ENCODE results near the gene NXPH3. TPM values are rescaled to one million over a fixed set of nuclear protein-coding genes. Genes with fewer than 3 reads are reported as not detected.
A peak's percentile ranks its signal among the peaks of the same experiment; 100 is the strongest.

The NXPH3 gene
- total and polyA plus RNA-seq, 10 of the 15 experiments (the other 5 are each of a cell fraction or from before 2014, with no cell fraction given): 0.08 to 0.35 (median 0.12) TPM; not detected in 2

DNA sequence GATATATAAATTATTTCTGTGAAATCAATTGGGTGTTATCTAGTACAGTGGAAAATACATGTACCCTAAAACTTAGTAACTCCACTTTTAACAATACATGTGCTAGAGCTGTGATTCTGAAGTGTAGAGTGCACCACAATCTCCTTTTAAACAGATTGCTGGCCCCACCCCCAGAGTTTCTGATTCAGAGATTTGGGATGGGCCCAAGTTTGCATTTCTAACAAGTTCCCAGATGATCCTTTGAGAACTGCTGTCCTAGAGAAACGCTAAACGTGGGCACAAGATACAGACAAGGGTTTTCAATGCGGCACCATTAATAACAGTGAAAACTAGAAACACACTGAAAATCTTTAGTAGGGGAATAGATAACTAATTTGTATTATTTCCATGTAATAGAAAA, 49.2 kb downstream of the NXPH3 start (continued):
- no peak for TF ChIP-seq SUZ12 (IDR thresholded peaks at IDR 0.05; ENCODE audit: unreplicated experiment)
- TF ChIP-seq POLR2AphosphoS2 (IDR thresholded peaks at IDR 0.05; ENCODE audit: low read depth, low read length): no peak

DNA sequence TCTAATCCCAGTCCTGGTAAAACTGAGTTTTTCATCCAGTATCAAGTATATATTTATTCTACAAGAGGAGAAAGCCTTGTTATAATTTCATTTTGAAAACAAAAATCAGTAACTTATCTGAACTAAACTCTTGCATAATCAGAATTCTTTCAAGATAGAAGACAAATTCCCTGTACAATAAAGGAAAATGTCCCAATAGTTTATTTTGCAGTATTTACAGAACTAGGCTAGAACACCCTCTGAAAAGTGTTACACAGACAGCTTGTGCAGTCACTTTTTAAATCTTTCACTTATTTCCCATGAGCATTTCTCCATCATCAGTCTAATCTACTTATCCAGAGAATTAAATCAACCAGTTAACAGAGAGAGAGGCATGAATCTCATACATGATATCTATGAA, 53.8 kb downstream of the NXPH3 start:
- TF ChIP-seq RCOR1 (conservative IDR thresholded peaks at IDR 0.05; ENCODE audit: low read depth, low read length) (no peak), RB1 (IDR thresholded peaks at IDR 0.05; ENCODE audit: borderline replicate concordance) (no peak), LARP7 (IDR thresholded peaks at IDR 0.05) (no peak)
- TF ChIP-seq, protein P1, sequence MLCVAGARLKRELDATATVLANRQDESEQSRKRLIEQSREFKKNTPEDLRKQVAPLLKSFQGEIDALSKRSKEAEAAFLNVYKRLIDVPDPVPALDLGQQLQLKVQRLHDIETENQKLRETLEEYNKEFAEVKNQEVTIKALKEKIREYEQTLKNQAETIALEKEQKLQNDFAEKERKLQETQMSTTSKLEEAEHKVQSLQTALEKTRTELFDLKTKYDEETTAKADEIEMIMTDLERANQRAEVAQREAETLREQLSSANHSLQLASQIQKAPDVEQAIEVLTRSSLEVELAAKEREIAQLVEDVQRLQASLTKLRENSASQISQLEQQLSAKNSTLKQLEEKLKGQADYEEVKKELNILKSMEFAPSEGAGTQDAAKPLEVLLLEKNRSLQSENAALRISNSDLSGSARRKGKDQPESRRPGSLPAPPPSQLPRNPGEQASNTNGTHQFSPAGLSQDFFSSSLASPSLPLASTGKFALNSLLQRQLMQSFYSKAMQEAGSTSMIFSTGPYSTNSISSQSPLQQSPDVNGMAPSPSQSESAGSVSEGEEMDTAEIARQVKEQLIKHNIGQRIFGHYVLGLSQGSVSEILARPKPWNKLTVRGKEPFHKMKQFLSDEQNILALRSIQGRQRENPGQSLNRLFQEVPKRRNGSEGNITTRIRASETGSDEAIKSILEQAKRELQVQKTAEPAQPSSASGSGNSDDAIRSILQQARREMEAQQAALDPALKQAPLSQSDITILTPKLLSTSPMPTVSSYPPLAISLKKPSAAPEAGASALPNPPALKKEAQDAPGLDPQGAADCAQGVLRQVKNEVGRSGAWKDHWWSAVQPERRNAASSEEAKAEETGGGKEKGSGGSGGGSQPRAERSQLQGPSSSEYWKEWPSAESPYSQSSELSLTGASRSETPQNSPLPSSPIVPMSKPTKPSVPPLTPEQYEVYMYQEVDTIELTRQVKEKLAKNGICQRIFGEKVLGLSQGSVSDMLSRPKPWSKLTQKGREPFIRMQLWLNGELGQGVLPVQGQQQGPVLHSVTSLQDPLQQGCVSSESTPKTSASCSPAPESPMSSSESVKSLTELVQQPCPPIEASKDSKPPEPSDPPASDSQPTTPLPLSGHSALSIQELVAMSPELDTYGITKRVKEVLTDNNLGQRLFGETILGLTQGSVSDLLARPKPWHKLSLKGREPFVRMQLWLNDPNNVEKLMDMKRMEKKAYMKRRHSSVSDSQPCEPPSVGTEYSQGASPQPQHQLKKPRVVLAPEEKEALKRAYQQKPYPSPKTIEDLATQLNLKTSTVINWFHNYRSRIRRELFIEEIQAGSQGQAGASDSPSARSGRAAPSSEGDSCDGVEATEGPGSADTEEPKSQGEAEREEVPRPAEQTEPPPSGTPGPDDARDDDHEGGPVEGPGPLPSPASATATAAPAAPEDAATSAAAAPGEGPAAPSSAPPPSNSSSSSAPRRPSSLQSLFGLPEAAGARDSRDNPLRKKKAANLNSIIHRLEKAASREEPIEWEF (IDR thresholded peaks at IDR 0.05; ENCODE audit: insufficient replicate concordance, low read depth, low read length): no peak
- ATAC-seq (no peak), DNase-seq (ENCODE audit: low read depth, low spot score) (no peak), FAIRE-seq (no peak)
- Histone ChIP-seq H3K27me3 (replicated peaks in 1 of 2; ENCODE audit: control insufficient read depth in 2 of 2, insufficient read depth in 2 of 2, low read length in 1 of 2) (no peaks in the 10 kb centered on the region), H3K4me2 (ENCODE audit: control insufficient read depth, insufficient read depth) (no peak overlapping the region; the same call in 1 of the 2 replicates), H3K4me1 (ENCODE audit: control insufficient read depth, insufficient read depth, low read length) (no peaks in the 10 kb centered on the region), H3K9me3 (replicated peaks; ENCODE audit: control insufficient read depth, insufficient read depth, low read length) (no peaks in the 10 kb centered on the region), H3K36me3 (ENCODE audit: control insufficient read depth in 2 of 2, insufficient read depth in 2 of 2, low read length in 1 of 2) (0 out of 4 replicates have a peak, but pooled peaks cover 0 to 4% of the 10 kb centered on the region in 2 experiments), H3K27ac (ENCODE audit: control insufficient read depth, insufficient read depth) (peak overlapping the region; percentile 37), H3K9ac (ENCODE audit: control insufficient read depth, insufficient read depth, low read length) (no peak overlapping the region), H3K4me3 (no peak overlapping the region), H2AFZ (ENCODE audit: control insufficient read depth, low read depth, low read length) (no peak overlapping the region), H3K79me2 (ENCODE audit: control insufficient read depth, insufficient read depth, low read length) (peaks cover 28% of the 10 kb centered on the region), H4K20me1 (ENCODE audit: control insufficient read depth, insufficient read depth) (no peaks in the 10 kb centered on the region)
- BruUV-seq (replicated peaks): no TSS peak
- RAD21 ChIA-PET (ENCODE audit: unreplicated experiment): interaction anchor here (1.0 to 1.3 kb wide), 2 partner anchors 17 to 47 kb away, joined by 3 to 5 read pairs; no protein-coding TSS in a partner anchor
- CTCF ChIA-PET: no interaction called here
- SMC1A ChIA-PET (ENCODE audit: uncharacterized antibody, unreplicated experiment): interaction anchor here (1.6 to 3.5 kb wide), 2 partner anchors 15 to 43 kb away, joined by 3 to 16 read pairs; no protein-coding TSS in a partner anchor
- in situ Hi-C loops (cut with MboI) (no loop called here), intact Hi-C loops (cut with micrococcal nuclease; ENCODE audit: unreplicated experiment) (no loop called here)
- POLR2A ChIA-PET: no interaction called here

Data from GM12878 (cell line).